Muscle of arm (tissue), 12 donors: ENCODE data around the gene ARL6IP4. TPM values are rescaled to one million over a fixed set of nuclear protein-coding genes. Genes with fewer than 3 reads are reported as not detected.

ENCODE experiments used
- DNase-seq: peaks from one replicate; pipeline ENCODE4 v3.0.0-alpha.2; 2013
- polyA plus RNA-seq, 12 donors: library from polyadenylated mRNA; unstranded; fragments of 120-200 nt; gene quantifications; one replicate each; pipeline ENCODE4 v1.2.1, GENCODE V29; 2013; ENCODE audit not compliant: insufficient read length in 12 of 12

ARL6IP4 gene
- polyA plus RNA-seq, 12 donors, result 111 to 263 (median 139) TPM; not detected in 1

GRCh38 chr12:122951406-122951805, 29.1 kb upstream of the ARL6IP4 start:
- no peak for DNase-seq

GRCh38 chr12:122951979-122952892, 28.2 kb upstream of the ARL6IP4 start:
- DNase-seq, result peak; percentile 71

DNA sequence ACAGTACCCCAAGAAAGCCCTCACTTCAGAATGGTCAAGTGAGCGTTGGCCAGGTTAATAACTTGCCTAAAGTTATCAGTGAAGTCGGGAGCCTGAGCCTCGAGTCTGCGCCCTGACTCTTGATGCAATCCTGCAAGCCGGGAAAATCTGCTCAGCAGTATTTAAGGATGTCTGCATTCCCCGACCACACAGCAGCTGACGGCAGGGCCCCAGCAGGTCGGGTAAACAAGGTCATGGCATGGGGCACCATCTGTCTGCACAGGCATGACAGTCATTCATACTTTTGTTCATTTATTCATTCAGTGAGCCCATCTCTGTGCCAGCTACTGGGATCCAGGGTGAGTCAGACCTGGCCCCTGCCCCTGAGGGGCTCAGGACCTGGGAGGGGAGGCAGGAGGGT, 25.3 kb upstream of the ARL6IP4 start:
- DNase-seq, result no peak

GRCh38 chr12:122956035-122956434, 24.4 kb upstream of the ARL6IP4 start:
- DNase-seq, result no peak

GRCh38 chr12:122958198-122958888, 22.1 kb upstream of the ARL6IP4 start:
- DNase-seq, result no peak

DNA sequence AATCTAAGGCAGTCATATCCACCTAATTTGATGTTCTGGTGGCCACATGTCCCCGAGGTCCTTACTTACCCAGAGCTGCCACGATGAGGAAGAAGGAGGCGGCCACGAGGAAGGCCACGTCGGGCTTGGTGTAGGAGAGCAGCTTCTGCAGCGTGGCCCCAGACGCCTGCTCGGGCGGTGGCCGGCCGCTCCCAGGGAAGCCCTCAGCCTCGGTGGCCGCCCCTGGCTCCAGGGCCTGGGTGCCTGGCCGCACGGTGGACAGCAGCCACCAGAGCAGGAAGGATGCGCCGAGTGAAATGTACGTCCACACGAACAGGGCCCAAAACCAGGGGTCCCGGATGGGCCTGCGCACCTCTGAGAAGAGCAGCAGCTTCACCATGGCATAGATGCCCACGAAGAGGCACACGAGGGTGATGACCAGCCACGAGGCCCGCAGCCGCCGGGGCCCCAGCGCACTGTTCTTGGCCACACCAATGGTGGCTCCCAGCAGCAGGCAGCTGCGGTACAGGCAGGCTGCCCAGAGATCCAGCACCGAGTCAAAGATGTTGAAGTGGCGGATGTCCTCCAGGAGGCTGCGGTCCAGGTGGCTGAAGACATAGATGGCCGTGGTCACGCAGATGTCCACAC, 20.8 kb upstream of the ARL6IP4 start:
- DNase-seq, result no peak

DNA sequence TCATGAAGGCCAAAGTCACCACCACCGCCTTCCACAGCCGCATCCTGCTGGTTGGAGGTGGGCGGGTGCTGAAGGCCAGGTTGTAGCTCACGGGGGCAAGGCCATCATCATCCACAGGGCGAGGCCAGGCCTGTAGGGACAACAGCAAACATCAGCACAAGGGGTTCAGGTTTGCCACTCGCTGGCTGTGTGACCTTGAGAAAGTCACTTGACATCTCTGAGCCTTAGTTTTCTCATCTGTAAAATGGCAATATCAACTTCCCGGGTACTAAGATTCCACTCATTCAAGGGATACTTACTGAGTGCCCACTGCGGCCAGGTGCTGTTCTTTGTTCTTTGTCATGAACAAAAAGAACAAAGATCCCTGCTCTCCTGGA, 20.3 kb upstream of the ARL6IP4 start:
- DNase-seq, result no peak

DNA sequence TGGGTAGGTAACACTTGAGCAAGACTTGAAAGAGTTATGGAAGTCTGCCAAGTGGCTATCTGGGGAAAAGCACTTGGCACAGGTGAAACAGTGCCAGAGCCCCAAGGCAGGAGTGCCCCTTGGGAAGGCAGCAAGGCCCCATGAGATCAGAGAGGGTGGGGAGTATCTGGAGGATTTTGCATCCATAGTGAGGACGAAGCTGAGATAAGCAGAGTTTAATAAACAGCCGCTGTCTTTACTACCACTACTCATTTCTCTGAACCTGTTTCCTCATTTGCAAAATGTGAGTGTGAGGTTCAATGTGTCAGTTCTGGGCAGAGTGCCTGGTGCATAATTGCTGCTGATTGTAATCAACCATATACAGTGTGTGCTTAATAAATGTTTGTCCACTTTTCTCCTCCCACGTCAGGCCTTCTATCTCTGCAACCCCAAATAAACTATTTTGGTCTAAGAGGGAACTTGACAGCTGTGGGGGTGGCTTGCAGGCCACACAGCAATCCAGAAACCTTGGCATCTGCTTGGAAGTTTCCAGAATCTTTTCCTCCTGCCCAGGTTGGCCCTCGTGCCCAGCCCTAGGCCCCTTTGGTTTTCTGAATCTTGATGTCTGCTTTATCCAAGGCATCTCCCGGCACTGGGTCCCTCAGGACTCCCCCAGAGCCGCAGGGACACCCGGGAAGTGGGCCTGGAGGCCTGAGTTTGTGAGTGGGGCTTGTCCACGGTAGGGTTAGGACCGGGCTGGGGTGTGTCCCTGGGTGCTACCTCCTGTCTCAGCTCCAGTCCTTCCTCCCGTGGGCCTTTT, 18.8 kb upstream of the ARL6IP4 start:
- no peak for DNase-seq

GRCh38 chr12:122963941-122964265, 16.6 kb upstream of the ARL6IP4 start:
- no peak for DNase-seq

GRCh38 chr12:122964439-122965257, 15.8 kb upstream of the ARL6IP4 start:
- DNase-seq, result no peak

GRCh38 chr12:122965321-122965751, 15.1 kb upstream of the ARL6IP4 start:
- DNase-seq, result no peak

- DNase-seq, result peak; percentile 80
Observed at GRCh38 chr12:122965851-122966742, 14.4 kb upstream of the ARL6IP4 start, which contains the start of gene ABCB9. ABCB9 (minus strand) TSS chr12:122966463; CDS start chr12:122960235, 6,228 bp downstream.

DNA sequence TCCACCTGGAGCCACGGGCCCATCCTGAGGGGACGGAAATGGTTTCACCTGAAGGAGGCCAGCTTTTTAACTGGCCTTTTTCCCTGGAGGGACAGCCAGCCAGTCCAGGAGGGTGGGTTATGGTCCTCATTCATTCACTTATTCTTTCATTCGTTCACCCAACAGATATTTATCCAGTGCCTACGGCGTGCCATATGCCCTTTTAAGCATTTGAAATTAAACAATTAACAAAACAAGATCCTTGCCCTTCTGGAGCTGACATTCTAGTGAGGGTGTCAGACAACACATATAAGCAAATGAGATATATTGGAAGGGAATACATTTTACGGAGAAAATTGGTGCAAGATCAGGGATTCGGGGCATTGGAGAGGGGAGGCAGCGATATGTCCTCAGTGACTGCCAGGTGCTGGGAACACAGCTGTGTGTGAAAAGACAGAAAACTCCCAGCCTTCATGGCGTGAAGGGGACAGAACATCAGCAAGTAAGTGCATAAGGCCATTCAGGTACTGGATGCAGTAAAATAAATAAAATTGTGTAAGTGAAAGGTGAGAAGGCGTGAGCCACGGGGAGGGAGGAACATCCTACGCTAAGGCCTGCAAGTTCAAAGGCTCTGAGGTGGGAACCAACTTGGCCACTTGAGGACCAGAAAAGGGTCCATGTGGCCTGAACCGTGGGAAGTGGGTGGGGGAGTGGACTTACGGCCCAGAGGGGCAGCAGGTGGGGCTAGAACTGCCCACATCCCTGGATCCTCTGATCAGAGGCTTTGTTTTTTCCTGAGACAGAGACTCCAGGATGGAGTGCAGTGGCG, 13.5 kb upstream of the ARL6IP4 start:
- DNase-seq, result no peak

DNA sequence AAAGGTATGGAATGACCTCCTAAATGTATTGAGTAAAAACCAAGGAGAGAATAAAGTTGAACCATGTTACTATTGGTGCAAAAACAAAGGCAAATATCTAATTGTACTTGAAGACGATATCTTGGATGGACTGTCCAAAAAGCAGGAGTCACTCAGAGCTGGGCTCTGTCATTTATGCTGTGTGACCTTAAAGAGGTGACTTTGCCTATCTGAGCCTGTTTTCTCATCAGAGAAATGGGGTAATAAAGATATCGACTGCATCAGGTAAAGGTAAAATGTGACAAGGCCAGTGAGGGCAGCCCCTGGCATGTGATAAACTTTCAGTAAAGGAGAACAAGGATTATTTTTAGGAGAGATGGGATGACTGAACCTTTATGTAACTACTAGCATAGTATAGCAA, 12.4 kb upstream of the ARL6IP4 start:
- no peak for DNase-seq

DNA sequence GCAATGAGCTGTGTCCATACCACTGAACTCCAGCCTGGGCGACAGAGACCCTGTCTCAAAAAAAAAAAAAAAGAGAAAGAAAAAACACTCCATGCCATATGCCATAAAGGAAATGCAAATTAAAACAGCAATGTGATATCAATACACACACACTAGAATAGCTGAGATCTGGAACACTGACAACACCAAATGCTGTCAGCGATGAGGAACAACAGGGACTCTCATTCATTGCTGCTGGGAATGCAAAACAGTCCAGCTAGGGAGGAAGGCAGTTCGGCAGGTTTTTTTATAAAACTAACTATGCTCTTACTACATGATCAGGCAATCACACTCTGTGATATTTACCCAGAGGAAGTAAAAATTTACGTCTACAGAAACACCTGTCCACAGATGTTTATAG, 10.8 kb upstream of the ARL6IP4 start:
- no peak for DNase-seq

- peak; percentile 98 for DNase-seq
Observed at GRCh38 chr12:122974274-122974891, 6.1 kb upstream of the ARL6IP4 start.

- peak; percentile 94 for DNase-seq
Observed at GRCh38 chr12:122974892-122975789, 5.3 kb upstream of the ARL6IP4 start, which contains the start of gene OGFOD2. OGFOD2 (plus strand) TSS chr12:122975244; CDS start chr12:122975252, 8 bp downstream.
